HPDE6-E6E7 (cell line): ENCODE measurements around the gene FAM136A.
"Not testable (repeated sequence)": the region's sequence is repeated elsewhere in the genome, so short reads cannot be mapped to it uniquely, and the experiment has no call there.

Experiments
- DNase-seq: peaks from one replicate; pipeline ENCODE4 v3.0.0; 2011; ENCODE audit warnings: missing footprints; ENCODE audit errors: extremely low spot score

Gene FAM136A

DNA sequence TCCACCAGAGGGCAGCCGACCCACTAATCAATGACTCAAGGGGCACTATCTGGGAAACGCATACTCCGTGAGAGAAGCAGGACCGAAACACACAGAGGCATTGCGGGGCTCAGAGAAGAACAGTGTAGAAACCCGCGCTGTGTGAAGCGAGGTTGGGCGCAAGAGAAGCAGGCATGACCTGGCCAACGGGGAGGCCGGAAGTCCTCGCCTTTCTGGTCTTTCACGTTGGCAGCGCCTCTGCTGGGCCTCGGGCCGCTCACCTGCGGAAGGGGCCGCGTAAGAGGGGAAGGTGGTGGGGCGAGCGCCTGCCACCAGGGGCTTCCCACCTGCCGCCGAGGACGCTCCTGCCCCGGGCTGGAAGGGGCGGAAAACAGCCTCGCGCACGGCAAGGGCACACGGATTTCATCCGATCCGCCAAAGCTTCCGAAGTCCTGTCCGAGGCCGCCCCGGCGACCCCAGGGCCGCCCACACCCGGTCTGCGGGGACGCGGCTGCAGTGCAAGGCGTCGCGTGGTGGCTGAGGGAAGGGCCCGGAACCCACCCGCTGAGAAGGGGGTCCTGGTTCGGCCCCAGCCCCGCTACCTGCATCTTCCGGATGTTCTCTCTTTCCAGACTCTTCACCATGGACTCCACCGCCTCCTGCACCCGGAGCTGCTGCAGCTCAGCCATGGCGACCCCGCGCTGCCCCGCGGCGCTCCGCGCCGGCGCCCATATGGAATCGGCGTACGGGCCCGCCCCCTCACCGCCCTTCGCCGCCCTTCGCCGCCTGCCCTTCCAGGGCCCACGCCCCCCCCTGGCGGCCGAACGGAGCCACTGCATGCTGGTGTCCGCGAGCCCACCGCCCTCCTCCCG is at the start of gene FAM136A:
FAM136A (minus strand) TSS at position 724 of the 851 bp plus-strand sequence; CDS start at position 668, 56 bp downstream.
- DNase-seq = peak; percentile 84

DNA sequence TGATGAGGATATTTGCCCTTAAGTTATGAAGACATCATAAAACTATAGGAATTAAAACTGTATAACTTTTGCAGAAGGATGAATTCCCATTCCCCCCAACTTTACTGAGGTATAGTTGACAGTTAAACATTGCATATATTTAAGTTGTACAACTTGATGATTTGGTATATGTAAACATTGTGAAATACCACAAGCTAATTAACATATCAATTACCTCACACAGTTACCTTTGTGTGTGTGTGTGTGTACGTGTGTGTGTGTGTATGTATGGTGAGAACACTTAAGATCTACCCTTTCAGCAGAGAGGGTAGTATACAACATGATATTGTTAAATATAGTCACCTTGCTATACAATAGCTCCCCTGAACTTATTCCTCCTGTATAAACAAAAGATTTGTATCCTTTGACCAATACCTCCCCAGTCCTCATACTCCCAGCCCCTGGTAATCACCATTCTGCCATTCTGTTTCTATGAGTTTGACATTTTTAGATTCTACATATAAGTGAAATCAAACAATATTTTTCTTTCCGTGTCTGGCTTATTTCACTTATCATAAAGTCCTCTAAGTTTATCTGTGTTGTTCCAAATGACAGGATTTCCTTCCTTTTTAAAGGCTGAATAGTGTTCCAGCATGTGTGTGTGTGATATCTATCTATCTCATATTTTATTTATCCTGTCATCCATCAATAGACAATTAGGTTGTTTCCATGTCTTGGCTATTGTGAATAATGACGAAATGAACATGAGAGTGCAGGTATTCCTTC is 48.2 kb upstream of the FAM136A start:
- no peak for DNase-seq

DNA sequence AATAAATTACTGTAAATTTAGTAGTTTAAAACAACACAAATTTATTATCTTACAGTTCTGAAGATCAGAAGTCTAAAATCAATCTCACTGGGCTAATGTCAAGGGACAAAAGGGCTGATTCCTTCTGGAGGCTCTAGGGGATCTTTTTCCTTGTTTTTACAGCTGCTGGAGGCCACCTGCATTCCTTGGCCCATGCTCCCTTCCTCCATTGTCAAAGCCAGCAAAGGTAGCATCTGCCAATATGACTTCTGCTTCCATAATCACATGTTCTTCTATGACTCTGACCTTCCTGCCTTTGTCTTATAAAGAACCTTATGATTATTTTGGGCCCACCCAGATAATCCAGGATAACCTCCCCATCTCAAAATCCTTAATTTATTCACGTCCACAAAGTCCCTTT is 46.0 kb upstream of the FAM136A start:
- no peak for DNase-seq

DNA sequence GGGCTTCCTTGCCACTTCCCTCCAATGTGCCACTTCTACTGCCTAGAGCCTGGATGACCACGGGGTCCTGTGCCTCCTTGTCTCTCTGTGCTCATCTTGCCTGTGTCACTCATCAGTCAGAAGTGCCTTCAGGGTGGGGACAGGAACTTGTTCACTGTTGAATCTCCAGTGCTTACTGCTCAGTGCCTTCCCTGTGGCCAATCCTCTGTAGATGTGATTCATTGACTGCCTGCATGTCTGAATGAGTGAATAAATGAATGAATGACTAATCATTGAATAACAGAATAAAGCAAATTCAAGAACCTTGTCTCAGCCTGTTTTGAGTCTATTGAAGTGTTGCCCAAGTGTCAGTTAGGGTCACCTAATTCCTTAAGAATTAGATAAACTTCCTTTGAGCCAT is 42.3 kb upstream of the FAM136A start:
- DNase-seq = peak; percentile 90

DNA sequence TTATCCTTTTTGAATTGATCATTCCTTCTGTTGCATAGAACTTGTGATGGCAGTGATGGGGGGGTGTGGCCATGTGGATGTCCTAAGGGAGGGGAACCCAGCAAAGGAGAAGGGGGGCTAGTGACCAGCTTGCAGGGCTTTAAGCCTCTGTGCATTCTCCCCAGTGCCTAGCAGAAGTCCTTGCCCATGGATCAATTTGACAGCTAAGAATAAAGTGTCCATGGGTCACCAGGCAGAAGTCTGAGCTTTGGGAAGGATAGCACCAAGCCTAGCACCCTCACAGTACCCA is 39.6 kb upstream of the FAM136A start:
- no peak for DNase-seq

- peak; percentile 86 for DNase-seq
Measured at GRCh38 chr2:70340761-70341476, 39.1 kb upstream of the FAM136A start.

- no peak for DNase-seq
Measured at GRCh38 chr2:70340075-70340474, 38.2 kb upstream of the FAM136A start.

- DNase-seq = no peak
Measured at GRCh38 chr2:70336552-70336951, 34.7 kb upstream of the FAM136A start.

- DNase-seq = no peak
Measured at GRCh38 chr2:70331012-70331411, 29.1 kb upstream of the FAM136A start.

DNA sequence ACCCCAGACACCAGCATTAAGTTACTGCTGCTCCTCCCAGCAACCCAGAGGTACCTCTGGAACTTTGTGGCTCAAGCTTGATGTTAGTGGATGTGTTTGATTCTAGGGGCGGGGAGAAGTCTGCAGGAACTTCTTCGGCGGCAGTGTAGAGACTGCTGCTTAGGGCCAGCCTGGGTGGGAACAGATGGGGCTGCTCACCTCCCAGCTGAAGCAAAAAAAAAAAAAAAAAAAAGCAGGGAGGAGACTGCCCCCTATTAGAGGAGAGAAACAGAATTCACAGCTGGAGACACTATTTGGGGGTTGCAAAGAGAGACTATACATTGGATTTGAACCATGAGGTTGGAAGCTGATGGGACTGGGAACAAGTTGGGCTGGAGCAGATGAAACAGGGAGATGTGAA is 28.6 kb upstream of the FAM136A start:
- DNase-seq = no peak

DNA sequence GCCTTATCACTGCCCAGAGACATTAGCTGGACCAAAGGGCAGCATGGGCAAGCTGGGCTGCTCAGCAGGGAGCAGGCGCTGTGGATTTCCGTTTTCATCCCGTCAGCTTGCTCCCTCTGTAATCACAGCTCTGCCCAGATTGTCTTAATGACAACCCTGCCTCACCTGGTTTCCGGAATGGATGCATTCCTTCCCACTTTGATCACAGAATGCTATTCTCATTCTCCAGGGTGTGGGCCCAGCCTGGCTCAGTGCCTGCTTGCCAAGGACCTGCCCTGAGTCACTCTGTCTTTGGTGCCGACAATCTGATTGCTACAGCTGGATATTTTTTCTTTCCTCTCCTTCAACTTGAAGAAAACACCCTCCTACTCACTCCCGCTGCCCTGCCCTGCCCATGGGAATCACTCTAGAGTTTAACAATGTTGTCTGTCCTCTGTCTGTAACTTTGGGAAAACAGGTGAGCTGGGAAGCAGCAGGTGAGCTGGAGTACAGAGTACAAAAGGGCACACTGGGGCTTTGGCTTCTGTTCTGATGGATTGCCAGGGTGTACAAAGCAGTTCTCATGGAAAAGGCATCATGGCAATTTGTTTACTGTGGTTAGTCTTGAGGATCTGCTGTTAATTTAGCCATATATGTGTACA is 27.2 kb upstream of the FAM136A start:
- peak; percentile 95 for DNase-seq

DNA sequence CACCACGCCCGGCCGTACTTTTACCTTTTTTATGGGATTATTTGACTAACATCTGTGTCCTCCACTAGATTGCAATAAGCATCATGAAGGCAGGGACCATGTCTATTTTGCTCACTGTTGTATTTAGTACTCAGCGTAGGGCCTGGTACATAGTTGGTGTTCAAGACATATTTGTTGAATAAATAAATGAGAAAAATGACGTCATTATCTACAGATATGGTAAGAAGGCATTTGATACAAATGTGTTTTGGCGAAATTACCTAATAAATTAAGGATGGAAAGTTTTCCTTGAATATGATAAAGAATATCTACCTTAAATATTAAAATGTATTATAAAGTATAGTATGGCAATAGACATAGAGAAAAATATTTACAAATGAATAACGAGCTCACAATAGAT is 24.0 kb upstream of the FAM136A start:
- DNase-seq = no peak

DNA sequence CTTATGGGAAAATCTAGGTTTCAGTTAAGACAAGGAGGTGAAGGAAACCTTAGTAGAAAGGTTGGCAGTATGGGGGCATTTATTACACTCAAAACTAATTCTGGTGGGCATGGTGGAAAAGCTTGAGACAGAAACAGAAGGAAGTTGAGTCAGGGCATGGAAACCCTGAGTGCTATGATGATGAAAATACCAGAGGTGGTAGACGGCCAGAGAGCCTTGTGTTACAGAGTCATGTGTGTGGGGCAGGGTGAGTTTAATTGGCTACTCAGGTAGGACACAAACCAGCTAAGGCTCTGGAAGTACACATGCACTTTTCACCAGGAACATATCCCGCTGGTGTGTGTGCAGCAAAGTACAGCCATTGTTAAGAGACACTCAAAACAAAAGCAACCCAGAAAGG is 20.7 kb upstream of the FAM136A start:
- no peak for DNase-seq

- DNase-seq = no peak
Measured at GRCh38 chr2:70321370-70321769, 19.5 kb upstream of the FAM136A start.

- DNase-seq = no peak
Measured at GRCh38 chr2:70314640-70315039, 12.8 kb upstream of the FAM136A start.

GRCh38 chr2:70312560-70312959 is 10.7 kb upstream of the FAM136A start:
- DNase-seq = no peak

DNA sequence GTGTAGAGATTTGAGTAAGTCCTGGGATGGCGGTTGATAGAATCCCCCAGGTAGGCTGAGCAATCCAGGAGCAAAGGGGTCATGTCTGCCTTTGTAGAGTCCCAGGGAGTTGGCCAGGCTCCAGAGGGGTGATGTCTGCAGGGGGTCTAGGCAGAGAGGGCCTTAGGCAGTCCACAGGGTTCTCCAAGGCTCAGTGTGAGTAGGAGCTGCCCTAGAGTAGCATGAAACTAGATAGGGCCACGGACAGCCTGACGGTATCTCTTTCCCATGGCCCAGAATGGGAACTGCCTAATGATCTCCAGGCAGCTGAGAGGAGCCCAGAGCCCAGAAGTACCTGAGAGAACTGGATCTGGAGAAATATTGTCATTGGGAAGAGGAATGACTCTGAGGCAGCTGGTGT is 9.0 kb upstream of the FAM136A start:
- DNase-seq = no peak

- no peak for DNase-seq
Measured at GRCh38 chr2:70305531-70305930, 3.7 kb upstream of the FAM136A start.

DNA sequence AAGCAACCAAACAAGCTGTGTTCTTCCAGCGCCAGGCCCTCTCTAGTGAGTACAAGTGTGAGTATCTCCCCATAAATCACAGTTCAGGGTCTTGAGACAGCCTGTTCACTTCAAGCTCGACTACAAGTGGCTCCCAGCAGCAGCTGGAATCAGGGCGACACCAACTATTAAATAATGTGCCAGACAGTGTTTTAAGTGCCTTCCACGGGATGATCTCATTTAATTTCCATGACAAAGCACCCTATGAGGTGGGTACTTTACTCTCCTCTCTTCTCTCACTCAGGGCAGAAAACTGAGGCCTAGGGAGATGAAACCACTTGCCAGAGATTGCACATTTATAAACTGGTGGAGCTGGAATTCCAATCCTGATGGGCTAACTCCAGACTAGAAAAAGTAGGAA is 2.6 kb upstream of the FAM136A start:
- no peak for DNase-seq

- DNase-seq = no peak
Measured at GRCh38 chr2:70303186-70303585, 1.3 kb upstream of the FAM136A start.

DNA sequence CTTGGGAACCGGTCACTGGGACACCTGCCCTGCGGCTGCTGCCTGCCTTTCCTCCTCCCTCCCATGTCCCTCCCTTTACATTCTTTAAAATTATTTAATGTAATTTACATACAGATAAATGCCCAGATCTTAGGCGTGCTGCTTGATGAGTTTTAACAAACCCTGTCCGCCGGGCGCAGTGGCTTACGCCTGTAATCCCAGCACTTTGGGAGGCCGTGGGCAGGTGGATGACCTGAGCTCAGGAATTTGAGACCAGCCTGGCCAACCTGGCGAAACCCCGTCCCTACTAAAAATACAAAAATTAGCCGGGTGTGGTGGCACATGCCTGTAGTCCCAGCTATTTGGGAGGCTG is 304 bp upstream of the FAM136A start:
- DNase-seq = not testable (repeated sequence)

- no peak for DNase-seq
Measured at GRCh38 chr2:70300771-70301343, 1.0 kb downstream of the FAM136A start.
